WTC11 (cell line): ENCODE data around the gene MAGI2.

Experiments
- ESRRA ChIP-seq: sonication (generic); formaldehyde crosslinking; IDR thresholded peaks from 2 replicates; pipeline ENCODE4 v1.8.1; 2022; ENCODE audit warnings: mild to moderate bottlenecking, missing genetic modification reagents, borderline replicate concordance
- FOXJ3 ChIP-seq: sonication (generic); formaldehyde crosslinking; IDR thresholded peaks from 2 replicates; pipeline ENCODE4 v1.9.0; 2021; ENCODE audit warnings: missing genetic modification reagents, mild to moderate bottlenecking, borderline replicate concordance
- MXD4 ChIP-seq: fragments of 250-450 bp; sonication (Bioruptor Pico); IDR thresholded peaks from 2 replicates; pipeline ENCODE4 v1.8.0; 2021; ENCODE audit warnings: mild to moderate bottlenecking, moderate library complexity, borderline replicate concordance
- SMAD4 ChIP-seq: sonication (generic); formaldehyde crosslinking; IDR thresholded peaks from 2 replicates; pipeline ENCODE4 v1.8.0; 2022; ENCODE audit warnings: mild to moderate bottlenecking, missing genetic modification reagents
- SP1 ChIP-seq: sonication (generic); formaldehyde crosslinking; conservative IDR thresholded peaks from 2 replicates; pipeline ENCODE4 v1.8.1; 2022; ENCODE audit warnings: missing genetic modification reagents
- TF ChIP-seq, protein P1 (sequence below): sonication (generic); formaldehyde crosslinking; IDR thresholded peaks from 2 replicates; pipeline ENCODE4 v1.8.1; 2023; ENCODE audit warnings: mild to moderate bottlenecking, missing genetic modification reagents
- TF ChIP-seq, protein P2 (sequence below): fragments of 200-600 bp; IDR thresholded peaks from 2 replicates; pipeline ENCODE4 v1.8.0; 2022; ENCODE audit warnings: antibody characterized with exemption
- TF ChIP-seq, protein P3 (sequence below): sonication (generic); formaldehyde crosslinking; IDR thresholded peaks from 2 replicates; pipeline ENCODE4 v1.8.0; 2022; ENCODE audit warnings: mild to moderate bottlenecking, missing genetic modification reagents
- TF ChIP-seq, protein P4 (sequence below): sonication (generic); formaldehyde crosslinking; IDR thresholded peaks from 2 replicates; pipeline ENCODE4 v1.8.1; 2022; ENCODE audit warnings: mild to moderate bottlenecking, missing genetic modification reagents, moderate library complexity, borderline replicate concordance
- TF ChIP-seq, protein P5 (sequence below): sonication (generic); formaldehyde crosslinking; conservative IDR thresholded peaks from 2 replicates; pipeline ENCODE4 v1.8.1; 2022; ENCODE audit warnings: mild to moderate bottlenecking, missing genetic modification reagents
- TF ChIP-seq, protein P6 (sequence below): sonication (generic); formaldehyde crosslinking; IDR thresholded peaks from 2 replicates; pipeline ENCODE4 v1.8.1; 2022; ENCODE audit warnings: missing genetic modification reagents, borderline replicate concordance

DNA sequence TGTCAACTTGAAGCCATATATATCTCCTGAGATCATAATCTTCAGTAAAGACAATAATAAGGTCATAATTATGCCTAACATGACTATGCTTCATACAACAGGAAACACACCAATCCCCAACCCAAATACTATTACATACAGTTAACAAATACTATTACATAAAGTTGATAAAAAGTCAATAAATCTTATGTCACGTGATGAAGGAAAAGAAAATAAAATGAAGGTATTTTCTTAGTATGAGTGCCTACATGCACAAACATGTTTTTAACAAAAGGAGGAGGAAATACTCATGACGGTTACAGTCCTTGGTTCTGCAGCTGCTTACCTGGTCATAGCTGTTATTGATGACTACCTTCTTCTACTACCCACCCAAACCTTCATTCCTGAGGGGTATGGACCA lies 844.2 kb downstream of the MAGI2 start:
- TF ChIP-seq, protein P1, sequence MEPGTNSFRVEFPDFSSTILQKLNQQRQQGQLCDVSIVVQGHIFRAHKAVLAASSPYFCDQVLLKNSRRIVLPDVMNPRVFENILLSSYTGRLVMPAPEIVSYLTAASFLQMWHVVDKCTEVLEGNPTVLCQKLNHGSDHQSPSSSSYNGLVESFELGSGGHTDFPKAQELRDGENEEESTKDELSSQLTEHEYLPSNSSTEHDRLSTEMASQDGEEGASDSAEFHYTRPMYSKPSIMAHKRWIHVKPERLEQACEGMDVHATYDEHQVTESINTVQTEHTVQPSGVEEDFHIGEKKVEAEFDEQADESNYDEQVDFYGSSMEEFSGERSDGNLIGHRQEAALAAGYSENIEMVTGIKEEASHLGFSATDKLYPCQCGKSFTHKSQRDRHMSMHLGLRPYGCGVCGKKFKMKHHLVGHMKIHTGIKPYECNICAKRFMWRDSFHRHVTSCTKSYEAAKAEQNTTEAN (CRISPR knock-in tag), result no peak
- TF ChIP-seq, protein P2, sequence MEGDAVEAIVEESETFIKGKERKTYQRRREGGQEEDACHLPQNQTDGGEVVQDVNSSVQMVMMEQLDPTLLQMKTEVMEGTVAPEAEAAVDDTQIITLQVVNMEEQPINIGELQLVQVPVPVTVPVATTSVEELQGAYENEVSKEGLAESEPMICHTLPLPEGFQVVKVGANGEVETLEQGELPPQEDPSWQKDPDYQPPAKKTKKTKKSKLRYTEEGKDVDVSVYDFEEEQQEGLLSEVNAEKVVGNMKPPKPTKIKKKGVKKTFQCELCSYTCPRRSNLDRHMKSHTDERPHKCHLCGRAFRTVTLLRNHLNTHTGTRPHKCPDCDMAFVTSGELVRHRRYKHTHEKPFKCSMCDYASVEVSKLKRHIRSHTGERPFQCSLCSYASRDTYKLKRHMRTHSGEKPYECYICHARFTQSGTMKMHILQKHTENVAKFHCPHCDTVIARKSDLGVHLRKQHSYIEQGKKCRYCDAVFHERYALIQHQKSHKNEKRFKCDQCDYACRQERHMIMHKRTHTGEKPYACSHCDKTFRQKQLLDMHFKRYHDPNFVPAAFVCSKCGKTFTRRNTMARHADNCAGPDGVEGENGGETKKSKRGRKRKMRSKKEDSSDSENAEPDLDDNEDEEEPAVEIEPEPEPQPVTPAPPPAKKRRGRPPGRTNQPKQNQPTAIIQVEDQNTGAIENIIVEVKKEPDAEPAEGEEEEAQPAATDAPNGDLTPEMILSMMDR, result no peak
- TF ChIP-seq, protein P3, sequence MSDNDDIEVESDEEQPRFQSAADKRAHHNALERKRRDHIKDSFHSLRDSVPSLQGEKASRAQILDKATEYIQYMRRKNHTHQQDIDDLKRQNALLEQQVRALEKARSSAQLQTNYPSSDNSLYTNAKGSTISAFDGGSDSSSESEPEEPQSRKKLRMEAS (CRISPR knock-in tag), result no peak
- TF ChIP-seq MXD4 (CRISPR knock-in tag) (no peak), ESRRA (CRISPR knock-in tag) (no peak), FOXJ3 (CRISPR knock-in tag) (no peak), SP1 (CRISPR knock-in tag) (no peak), SMAD4 (CRISPR knock-in tag) (no peak)
- TF ChIP-seq, protein P4, sequence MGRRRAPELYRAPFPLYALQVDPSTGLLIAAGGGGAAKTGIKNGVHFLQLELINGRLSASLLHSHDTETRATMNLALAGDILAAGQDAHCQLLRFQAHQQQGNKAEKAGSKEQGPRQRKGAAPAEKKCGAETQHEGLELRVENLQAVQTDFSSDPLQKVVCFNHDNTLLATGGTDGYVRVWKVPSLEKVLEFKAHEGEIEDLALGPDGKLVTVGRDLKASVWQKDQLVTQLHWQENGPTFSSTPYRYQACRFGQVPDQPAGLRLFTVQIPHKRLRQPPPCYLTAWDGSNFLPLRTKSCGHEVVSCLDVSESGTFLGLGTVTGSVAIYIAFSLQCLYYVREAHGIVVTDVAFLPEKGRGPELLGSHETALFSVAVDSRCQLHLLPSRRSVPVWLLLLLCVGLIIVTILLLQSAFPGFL (CRISPR knock-in tag), result no peak
- TF ChIP-seq, protein P5, sequence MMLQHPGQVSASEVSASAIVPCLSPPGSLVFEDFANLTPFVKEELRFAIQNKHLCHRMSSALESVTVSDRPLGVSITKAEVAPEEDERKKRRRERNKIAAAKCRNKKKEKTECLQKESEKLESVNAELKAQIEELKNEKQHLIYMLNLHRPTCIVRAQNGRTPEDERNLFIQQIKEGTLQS (CRISPR knock-in tag), result no peak
- TF ChIP-seq, protein P6, sequence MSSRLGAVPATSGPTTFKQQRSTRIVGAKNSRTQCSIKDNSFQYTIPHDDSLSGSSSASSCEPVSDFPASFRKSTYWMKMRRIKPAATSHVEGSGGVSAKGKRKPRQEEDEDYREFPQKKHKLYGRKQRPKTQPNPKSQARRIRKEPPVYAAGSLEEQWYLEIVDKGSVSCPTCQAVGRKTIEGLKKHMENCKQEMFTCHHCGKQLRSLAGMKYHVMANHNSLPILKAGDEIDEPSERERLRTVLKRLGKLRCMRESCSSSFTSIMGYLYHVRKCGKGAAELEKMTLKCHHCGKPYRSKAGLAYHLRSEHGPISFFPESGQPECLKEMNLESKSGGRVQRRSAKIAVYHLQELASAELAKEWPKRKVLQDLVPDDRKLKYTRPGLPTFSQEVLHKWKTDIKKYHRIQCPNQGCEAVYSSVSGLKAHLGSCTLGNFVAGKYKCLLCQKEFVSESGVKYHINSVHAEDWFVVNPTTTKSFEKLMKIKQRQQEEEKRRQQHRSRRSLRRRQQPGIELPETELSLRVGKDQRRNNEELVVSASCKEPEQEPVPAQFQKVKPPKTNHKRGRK (CRISPR knock-in tag), result no peak
